NCI-H1417 treated with DMSO at 0.1 percent for 48 hours (cell line): ENCODE data around the gene TMPRSS11E.
A peak's percentile ranks its signal among the peaks of the same experiment; 100 is the strongest.
"Not testable (repeated sequence)": the region's sequence is repeated elsewhere in the genome, so short reads cannot be mapped to it uniquely, and the experiment has no call there.

Experiments used
- DNase-seq: peaks from one replicate; lab custom pipeline; 2025; lab: John Stamatoyannopoulos, UW

TMPRSS11E gene

DNA sequence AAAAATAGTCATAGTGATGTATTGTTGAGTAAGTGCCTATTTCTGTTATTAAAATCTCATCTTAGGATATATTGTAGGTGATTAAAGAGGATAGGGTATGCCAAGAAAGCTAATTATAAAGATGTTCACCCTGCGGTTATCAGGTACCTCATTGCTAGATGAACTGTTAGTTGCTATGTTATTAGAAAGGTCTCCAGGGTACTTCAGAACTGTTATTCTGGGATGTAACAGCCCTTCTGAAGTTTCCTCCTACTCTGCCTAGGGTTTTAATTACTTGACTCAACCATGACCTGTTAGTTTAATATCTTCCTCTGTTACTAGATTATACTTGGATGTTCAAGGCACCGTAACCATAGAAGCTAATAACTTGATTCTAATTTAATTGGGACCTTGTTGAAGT, 15.4 kb downstream of the TMPRSS11E start:
- peak; percentile 58 for DNase-seq

DNA sequence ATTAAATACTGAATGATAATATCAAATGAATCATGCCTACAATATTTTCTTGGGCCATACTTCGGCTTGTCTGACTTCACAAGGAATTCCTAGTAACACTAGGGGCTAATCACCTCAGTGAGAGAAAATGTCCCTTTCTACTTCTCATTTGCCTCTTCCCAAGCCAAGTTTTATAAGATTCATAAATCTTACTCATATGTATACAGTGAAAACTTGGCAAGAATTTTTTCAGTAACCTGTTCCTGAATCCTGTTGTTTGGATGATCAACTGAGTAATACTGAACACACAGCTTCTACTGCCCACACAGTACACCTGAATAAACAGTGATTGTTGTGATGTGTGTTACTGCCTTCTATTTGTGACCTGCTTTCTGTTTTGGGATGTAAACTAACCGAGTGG, 16.5 kb downstream of the TMPRSS11E start:
- DNase-seq: no peak

DNA sequence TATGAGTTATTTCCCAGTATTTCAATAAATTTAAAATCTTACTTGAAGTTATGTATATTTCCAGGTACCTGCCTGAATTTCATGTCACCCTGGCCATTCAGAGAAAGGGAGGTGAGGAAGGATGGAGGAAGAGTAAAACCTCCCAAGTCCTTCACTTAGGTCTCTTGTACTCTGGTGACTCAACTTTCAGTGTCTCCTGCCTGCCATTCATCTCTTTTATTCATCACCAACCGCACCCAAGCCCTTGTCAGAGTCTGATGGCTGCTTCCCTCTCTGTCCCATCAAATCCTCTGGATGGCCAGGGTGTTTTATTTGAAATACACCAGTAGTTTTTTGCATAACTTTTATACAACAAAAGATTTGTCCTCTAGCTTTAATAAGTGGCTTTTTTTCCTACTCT, 17.8 kb downstream of the TMPRSS11E start:
- no peak for DNase-seq

DNA sequence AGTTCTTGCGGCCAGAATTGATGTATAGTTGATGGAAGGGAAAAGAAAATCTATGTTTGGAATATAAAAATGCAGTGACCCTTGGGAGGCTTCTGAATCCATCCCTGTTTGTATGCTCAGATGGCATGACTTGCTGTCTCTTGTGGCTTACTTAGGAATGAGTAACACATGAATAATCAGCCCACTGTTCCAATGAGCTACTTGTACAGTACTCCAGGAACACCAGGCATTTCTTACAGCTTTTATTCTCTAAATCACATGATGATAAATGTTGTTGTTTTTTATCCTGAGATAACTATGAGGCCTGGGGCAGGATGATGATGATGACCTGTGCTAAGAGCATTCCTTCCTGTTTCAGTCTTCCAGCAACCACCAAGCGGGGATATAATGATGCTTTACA, 18.9 kb downstream of the TMPRSS11E start:
- DNase-seq: no peak

DNA sequence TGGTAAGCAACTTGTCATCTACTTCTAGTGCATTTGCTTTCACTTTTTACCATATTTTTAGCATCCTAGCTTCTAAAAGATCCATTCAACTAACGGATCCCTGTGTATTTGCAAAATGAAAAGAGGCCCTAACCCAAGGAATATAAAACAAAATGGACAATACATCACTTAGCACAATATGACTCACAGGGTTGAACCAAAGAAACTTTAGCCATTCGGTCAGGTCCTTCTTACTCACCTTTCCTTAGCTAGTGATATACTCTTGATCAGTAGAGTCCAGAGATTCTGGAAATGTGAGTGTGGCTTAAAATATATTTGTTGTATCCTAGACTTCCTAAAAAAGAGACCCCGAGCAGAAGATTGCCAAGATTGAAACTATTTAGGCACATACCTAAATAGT, 19.5 kb downstream of the TMPRSS11E start:
- no peak for DNase-seq

DNA sequence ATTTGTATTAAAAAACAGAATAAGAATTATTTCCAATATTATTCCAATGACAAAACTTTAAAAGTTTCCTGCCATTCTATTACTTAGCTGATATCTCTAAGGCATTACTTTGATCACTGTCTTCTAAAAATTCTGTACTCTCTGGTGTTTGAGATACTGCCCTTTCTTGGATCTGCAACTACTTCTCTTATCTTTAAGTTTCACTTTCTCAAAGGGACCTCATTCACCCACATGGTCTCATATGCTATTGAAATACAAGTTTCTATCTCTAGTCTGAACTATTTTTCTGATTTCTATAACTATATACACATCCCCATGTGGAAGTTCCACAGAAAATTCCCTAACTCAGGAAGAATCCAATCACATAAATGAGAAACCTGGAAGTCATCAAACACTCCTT, 22.2 kb downstream of the TMPRSS11E start:
- DNase-seq: no peak

DNA sequence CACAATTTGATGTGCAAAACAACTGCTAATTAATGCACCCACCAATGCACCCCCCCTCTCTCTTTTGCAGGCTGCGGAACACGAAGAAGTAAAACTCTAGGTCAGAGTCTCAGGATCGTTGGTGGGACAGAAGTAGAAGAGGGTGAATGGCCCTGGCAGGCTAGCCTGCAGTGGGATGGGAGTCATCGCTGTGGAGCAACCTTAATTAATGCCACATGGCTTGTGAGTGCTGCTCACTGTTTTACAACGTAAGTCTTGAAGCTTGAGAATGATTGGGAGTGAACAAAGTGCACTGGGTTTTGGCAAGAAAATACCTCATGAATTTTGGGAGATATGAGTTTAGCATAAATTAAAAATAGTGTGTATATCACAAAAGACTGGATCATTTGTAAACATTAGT, 28.9 kb downstream of the TMPRSS11E start:
- no peak for DNase-seq

DNA sequence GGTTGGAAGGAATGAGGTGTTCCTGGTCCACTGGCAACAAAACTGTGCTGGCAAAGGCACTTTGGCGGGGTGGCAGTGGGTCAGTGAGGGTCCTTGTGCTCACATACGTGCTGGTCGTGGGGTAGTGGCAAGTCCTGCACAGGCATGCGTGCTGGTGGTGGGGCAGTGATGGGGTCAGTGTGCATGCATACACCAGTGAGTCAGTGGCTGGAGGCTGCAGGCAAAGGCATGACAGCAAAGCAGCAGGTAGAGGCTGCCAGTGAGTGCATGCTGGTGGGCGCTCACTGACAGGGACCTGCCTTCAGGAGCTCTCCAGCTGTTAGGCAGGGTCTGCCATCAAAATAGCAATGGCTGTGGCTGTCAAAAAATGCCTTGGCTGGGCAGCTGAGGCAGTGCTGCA, 42.1 kb downstream of the TMPRSS11E start:
- no peak for DNase-seq

DNA sequence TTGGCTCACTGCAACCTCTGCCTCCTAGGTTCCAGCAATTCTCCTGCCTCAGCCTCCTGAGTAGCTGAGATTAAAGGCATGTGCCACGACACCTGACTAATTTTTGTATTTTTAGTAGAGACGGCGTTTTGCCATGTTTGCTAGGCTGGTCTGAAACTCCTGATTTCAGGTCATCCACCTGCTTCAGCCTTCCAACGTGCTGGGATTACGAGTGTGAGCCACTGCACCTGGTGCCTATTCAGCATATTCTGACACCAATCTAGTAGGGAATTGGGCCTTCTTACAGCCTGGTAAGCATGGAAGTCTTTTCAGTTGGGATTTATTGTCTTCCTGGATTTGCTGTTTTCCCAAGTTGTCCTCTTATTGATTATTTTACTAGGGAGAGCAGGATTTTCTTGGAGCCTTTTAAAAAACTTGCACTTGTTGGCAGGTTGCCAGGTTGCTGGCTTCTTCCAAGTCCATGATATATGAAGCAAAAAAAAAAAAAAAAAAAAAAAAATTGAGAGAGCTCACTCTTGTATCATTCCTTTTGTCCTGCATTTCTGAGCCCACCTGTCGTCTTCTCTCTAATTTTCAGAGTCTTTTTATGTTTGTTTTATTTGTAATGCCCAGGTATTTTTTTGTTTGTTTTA, 43.7 kb downstream of the TMPRSS11E start:
- no peak for DNase-seq

DNA sequence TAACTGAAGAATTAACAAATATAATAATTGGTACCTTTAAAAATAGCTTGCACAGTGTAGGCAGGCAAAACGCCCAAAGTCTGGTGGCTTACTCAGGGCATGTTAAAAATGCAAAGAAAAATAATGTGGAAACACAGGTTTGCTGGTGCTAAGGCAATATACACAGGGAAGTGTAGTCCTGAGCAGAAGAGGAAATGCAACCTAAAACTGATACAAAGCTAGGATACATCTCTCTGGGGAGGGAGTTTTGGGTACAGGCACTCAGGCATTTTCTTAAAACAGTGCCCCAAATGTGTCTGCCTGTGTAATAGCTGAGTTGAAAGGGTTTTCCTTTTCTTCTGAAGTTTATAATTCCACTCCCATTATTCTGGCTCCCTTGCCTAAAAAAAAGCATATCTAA, 47.4 kb downstream of the TMPRSS11E start:
- no peak for DNase-seq

DNA sequence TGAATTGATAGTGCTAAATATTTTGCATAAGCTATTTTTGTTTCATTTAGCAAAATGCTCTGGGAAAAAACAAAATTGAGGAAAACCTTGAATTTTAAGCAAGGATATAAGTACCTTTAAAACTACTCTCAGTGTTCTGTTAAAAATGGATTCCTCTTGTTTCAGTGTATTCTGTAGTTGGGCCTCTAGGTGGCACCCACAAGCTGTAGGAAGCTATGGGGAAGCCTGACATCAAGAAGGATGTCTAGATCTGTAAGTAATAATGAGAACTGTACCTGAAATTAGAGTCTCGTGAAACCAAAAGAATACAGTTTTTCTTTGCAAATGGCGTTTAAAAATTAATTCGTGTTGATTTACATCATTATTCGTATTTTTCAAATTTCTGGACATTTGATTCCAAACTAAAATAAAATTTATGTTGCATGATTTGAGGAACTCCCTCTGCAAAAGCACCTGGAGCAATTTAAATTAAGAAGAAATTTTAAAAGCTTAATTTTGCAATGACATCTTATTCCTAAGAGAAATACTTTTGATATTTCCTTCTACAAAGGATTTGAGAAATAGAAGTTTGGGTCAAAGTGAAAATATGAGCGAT, 51.2 kb downstream of the TMPRSS11E start:
- peak; percentile 23 for DNase-seq

DNA sequence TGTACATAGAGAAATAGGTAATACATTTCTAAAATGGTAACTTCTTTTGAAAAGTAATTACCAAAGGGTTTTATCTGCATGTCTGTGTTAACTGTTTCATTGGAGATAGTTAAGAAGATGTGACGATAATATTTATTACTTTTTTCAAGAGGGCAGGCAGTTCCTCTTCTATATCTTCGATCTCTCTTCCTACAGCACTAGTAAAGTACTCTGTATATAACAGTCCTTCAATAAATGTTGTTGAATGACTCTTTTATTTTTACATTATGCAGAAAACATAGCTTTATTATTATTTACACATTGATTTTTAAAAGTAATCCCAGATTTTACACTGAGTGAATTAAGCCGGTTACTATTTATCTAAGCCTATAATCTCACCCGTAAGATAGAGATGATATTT, 51.8 kb downstream of the TMPRSS11E start:
- DNase-seq: no peak

DNA sequence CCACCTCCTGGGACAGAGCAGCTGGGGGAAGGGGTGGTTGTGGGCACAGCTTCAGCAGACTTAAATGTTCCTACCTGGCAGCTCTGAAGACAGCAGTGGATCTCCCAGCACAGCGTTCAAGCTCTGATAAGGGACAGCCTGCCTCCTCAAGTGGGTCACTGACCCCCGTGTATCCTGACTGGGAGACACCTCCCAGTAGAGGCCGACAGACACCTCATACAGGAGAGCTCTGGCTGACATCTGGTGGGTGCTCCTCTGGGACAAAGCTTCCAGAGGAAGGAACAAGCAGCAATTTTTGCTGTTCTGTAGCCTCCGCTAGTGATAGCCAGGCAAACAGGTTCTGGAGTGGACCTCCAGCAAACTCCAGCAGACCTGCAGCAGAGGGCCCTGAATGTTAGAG, 56.2 kb downstream of the TMPRSS11E start:
- not testable (repeated sequence) for DNase-seq

DNA sequence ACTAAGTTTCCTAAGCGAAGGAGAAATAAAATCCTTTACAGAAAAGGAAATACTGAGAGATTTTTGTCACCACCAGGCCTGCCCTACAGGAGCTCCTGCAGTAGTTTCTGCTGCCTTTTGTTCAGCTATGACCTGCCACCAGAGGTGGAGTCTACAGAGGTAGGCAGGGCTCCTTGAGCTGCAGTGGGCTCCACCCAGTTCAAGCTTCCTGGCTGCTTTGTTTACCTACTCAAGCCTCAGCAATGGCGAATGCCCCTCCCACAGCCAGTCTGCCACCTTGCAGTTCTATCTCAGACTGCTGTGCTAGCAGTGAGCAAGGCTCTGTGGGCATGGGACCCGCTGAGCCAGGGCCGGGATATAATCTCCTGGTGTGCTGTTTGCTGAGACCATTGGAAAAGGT, 57.6 kb downstream of the TMPRSS11E start:
- DNase-seq: not testable (repeated sequence)

DNA sequence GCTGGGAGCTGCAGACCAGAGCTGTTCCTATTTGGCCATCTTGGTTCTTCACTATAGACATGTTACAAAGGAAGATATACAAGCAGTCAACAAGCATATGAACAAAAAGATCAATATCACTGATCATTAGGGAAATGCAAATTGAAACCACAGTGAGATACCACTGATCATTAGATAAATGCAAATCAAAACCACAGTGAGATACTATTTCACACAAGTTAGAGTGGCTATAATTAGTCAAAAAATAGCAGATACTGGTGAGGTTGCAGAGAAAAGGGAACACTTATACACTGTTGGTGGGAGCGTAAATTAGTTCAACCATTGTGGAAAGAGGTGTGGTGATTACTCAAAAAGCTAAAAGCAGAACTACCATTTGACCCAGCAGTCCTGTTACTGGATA, 58.2 kb downstream of the TMPRSS11E start:
- not testable (repeated sequence) for DNase-seq

DNA sequence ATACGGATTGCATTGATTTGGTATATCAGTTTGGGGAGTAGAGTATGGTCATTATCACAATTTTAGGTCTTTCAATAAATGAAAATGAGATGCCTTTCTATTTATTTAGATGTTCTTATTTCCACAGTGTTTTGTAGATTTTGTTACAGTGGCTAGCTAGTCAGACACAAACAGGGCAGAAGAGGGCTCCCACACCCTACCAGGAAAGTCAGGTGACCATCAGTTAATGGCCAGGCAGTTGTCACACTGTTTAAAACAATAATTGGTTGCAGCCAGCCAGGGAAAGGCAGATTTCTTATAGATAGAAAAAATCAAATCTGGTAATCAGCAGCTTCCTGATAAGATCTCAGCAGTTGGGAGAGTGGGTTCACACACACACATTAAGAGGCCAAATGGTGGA, 71.6 kb downstream of the TMPRSS11E start:
- DNase-seq: no peak

DNA sequence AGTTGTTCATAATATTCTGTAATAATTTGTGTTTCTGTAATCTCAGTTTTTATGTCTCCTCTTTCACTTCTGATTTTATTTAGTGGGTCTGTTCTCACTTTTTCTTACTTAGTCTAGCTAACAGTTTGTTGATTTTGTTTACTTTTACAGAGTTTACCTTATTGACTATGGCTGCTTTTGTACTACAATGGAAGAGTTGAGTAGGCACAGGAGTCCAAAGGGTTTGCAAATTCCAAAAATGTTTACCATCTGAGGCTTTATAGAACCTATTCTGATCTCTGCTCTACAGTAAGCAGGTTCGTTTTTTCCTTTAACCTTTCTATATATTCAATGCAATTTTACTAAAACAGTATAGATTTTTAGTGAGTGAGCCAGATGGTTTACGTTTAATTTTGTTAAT, 73.7 kb downstream of the TMPRSS11E start:
- DNase-seq: no peak

DNA sequence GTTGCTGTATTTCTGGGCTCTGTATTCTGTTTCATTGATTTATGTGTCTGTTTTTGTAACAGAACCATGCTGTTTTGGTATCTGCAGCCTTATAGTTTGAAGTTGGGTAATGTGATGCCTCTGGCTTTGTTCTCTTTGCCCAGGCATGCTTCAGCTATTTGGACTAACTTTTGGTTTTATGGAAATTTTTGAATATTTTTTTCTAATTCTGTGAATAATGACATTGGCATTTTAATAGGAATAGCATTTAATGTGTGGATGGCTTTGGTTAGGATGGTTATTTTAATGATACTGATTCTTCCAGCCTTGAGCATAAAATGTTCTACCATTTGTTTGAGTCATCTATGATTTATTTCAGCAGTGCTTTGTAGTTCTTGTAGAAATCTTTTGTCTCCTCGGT, 75.0 kb downstream of the TMPRSS11E start:
- not testable (repeated sequence) for DNase-seq

DNA sequence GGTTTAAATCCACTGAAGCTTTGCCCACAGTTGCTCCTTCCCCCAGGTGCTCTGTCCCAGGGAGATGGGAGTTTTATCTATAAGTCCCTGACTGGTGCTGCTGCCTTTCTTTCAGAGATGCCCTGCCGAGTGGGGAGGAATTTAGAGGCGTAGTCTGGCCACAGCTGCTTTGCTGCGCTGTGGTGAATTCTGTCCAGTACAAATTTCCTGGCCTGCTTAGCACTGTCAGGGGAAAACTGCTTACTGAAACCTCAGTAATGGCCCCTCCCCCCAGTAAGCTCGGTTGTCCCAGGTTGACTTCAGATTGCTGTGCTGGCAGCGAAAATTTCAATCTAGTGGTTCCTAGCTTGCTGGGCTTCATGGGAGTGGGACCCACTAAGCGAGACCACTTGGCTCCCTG, 88.7 kb downstream of the TMPRSS11E start:
- no peak for DNase-seq

DNA sequence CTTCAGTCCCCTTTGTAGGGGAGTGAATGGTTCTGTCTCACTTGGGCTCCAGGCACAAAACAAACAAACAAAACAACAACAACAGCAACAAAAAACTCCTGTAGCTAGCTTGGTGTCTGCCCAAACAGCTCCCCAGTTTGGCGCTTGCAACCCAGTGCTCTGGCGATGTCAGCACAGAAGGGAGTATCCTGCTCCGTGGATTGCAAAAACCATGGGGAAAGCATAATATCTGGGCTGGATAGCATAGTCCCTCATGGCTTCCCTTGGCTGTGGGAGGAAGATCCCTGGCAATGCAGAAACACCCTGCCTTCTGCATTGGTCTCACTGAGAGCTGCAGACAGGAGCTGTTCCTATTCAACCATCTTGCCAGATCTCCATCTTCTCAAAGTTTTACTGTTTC, 89.1 kb downstream of the TMPRSS11E start:
- DNase-seq: no peak

DNA sequence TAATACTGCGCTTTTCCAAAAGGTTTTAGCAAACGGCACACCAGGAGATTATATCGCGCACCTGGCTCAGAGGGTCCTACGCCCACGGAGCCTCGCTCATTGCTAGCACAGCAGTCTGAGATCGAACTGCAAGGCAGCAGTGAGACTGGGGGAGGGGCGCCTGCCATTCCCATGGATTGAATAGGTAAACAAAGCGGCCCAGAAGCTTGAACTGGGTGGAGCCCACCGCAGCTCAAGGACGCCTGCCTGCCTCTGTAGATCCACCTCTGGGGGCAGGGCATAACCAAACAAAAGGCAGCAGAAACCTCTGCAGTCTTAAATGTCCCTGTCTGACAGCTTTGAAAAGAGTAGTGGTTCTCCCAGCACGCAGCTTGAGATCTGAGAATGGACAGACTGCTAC, 95.5 kb downstream of the TMPRSS11E start:
- not testable (repeated sequence) for DNase-seq
